Upper lobe of left lung (tissue), 6 donors: ENCODE results near the gene TEX13A. TPM values are rescaled to one million over a fixed set of nuclear protein-coding genes. Genes with fewer than 3 reads are reported as not detected.

Experiments
- ATAC-seq, 2 donors: fragments of 200-7000 bp; cut with Tn5 transposase; one replicate each; pipeline ENCODE4 v1.9.1; 2022; ENCODE audit warnings: mild to moderate bottlenecking in 2 of 2, moderate library complexity in 2 of 2; ENCODE audit not compliant: low FRiP score in 2 of 2
- DNase-seq, 2 donors: peaks; one replicate each; pipeline ENCODE4 v3.0.0-alpha.2; 2019 to 2020
- H3K27ac ChIP-seq, 4 donors: fragments of 200-600 bp; sonication (generic); one replicate each; pipeline ENCODE4 v1.5.1; 2016 to 2019
- H3K27me3 ChIP-seq, 4 donors: fragments of 200-600 bp; sonication (generic); one replicate each; pipeline ENCODE4 v1.5.1; 2017 to 2019
- H3K36me3 ChIP-seq, 4 donors: fragments of 200-600 bp; sonication (generic); one replicate each; pipeline ENCODE4 v1.5.1; 2016 to 2019
- H3K4me1 ChIP-seq, 4 donors: fragments of 200-600 bp; sonication (generic); one replicate each; pipeline ENCODE4 v1.5.1; 2018 to 2019
- H3K4me3 ChIP-seq, 4 donors: fragments of 200-600 bp; sonication (generic); one replicate each; pipeline ENCODE4 v1.5.1; 2017 to 2019; ENCODE audit warnings: mild to moderate bottlenecking in 2 of 4, moderate library complexity in 1 of 4
- H3K9me3 ChIP-seq, 4 donors: fragments of 200-600 bp; sonication (generic); one replicate each; pipeline ENCODE4 v1.5.1; 2018 to 2019
- EP300 ChIP-seq, 4 donors: sonication (generic); formaldehyde crosslinking; IDR thresholded peaks; one replicate each; pipeline ENCODE4 v1.5.1; 2017; ENCODE audit warnings: antibody characterized with exemption in 4 of 4, control low read depth in 2 of 4
- POLR2A ChIP-seq, 4 donors: fragments of 450-650 bp; IDR thresholded peaks; one replicate each; pipeline ENCODE4 v1.5.1; 2016 to 2017; ENCODE audit warnings: antibody characterized with exemption in 4 of 4, mild to moderate bottlenecking in 2 of 4
- POLR2AphosphoS5 ChIP-seq, 2 donors: sonication (generic); formaldehyde crosslinking; IDR thresholded peaks; one replicate each; pipeline ENCODE4 v1.5.1; 2017; ENCODE audit warnings: antibody characterized with exemption in 2 of 2
- WGBS, 2 donors: methylation state at CpG; one replicate each; pipeline ENCODE4 v1.1.5; 2017 to 2018; 5-methylcytosine and 5-hydroxymethylcytosine counted together
- total RNA-seq, 6 donors: library from RNA; depleted of rRNA in 4 of 6; stranded (reverse); fragments of >200 nt in 4 of 6; gene quantifications; one replicate each; pipeline versions ENCODE4 v1.1.0 to v1.2.1, GENCODE V29; 2016 to 2021
- TF ChIP-seq, protein P1 (sequence below), 6 experiments: fragments of 450-650 bp in 4 of 6; fragments of 200-600 bp in 2 of 6; sonication (generic) in 2 of 6; IDR thresholded peaks; one replicate each; pipeline ENCODE4 v1.5.1; 2016 to 2019; ENCODE audit warnings: antibody characterized with exemption in 6 of 6
- donor health status: DM: no; HTN: no; CAD: no; lungs with moderate emphysema.
- donor health status: DM: no; HTN: yes; CAD: no; lungs with severe emphysema.

TEX13A gene
- total RNA-seq, 6 donors from 2014 or later, result not detected

DNA sequence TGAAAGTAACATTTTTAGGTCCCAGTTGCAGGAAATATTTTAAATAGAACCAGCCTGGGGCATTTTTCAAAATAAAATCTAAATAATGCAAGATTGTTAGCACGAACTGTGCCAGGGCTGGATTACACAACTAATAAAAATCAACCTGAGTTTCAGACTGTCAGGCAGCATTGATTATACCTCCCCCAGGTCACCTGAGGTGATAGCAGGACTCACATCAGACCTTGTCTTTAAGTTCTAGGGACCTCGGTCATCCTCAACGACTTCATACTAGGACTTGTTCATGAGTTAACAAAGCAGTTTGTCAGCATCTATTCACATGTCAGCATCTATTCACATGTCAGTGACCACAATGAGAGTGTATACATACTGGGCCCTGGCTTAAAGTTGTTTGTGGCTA lies 8.7 kb upstream of the TEX13A start:
- TF ChIP-seq EP300 (IDR thresholded peaks at IDR 0.05) (no peak), POLR2AphosphoS5 (IDR thresholded peaks at IDR 0.05) (no peak), POLR2A (IDR thresholded peaks at IDR 0.05) (no peak)
- TF ChIP-seq, protein P1, sequence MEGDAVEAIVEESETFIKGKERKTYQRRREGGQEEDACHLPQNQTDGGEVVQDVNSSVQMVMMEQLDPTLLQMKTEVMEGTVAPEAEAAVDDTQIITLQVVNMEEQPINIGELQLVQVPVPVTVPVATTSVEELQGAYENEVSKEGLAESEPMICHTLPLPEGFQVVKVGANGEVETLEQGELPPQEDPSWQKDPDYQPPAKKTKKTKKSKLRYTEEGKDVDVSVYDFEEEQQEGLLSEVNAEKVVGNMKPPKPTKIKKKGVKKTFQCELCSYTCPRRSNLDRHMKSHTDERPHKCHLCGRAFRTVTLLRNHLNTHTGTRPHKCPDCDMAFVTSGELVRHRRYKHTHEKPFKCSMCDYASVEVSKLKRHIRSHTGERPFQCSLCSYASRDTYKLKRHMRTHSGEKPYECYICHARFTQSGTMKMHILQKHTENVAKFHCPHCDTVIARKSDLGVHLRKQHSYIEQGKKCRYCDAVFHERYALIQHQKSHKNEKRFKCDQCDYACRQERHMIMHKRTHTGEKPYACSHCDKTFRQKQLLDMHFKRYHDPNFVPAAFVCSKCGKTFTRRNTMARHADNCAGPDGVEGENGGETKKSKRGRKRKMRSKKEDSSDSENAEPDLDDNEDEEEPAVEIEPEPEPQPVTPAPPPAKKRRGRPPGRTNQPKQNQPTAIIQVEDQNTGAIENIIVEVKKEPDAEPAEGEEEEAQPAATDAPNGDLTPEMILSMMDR (IDR thresholded peaks at IDR 0.05), result no peak
- Histone ChIP-seq H3K4me3 (no peak overlapping the region), H3K9me3 (no peaks in the 10 kb centered on the region), H3K36me3 (no peaks in the 10 kb centered on the region), H3K27me3 (no peaks in the 10 kb centered on the region), H3K27ac (no peak overlapping the region), H3K4me1 (no peaks in the 10 kb centered on the region)
- 79 to 87% methylated on average over 3 of the region's 3 CpGs for WGBS, 2 donors
- ATAC-seq, result no peak
- no peak for DNase-seq

DNA sequence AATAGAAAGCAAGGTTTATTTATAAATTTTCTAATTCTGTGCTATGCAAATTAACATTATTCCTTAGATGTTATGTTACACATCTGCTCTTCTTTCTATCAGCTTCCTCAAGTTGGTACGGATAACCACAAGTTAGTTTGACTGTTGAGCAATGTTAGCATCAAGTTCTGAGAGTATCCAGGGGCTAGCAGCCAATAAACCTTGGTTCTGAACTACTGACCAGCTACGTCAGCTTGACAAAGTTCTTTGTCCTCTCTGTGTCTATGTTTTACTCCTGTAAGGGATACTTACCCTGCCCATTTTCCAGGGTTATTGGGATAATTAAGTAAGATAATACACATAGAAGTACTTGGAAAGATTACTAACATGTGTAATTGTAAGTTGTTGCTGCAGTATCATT lies 8.1 kb upstream of the TEX13A start:
- TF ChIP-seq EP300 (IDR thresholded peaks at IDR 0.05) (no peak), POLR2AphosphoS5 (IDR thresholded peaks at IDR 0.05) (no peak), POLR2A (IDR thresholded peaks at IDR 0.05) (no peak)
- TF ChIP-seq, protein P1 (IDR thresholded peaks at IDR 0.05), result no peak
- no peak for DNase-seq
- 68 to 81% methylated on average over 2 of the region's 2 CpGs for WGBS, 2 donors
- Histone ChIP-seq H3K9me3 (no peaks in the 10 kb centered on the region), H3K27me3 (no peaks in the 10 kb centered on the region), H3K27ac (no peak overlapping the region), H3K4me1 (no peaks in the 10 kb centered on the region), H3K4me3 (no peak overlapping the region), H3K36me3 (no peaks in the 10 kb centered on the region)
- ATAC-seq, result no peak

DNA sequence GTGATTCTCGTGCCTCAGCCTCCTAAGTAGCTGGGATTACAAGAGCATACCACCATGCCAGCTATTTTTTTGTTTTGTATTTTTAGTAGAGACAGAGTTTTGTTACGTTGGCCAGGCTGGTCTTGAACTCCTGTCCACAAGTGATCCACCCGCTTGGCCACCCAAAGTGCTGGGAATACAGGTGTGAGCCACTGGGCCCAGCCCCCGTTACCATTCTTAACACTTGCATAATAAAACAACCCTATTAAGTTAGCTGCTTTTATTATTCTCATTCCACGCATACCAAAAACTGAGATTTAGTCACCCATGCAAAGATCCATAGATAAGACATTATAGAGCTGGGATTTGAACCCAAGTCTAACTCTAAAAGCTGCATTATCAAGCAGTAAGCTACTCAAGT lies 6.0 kb upstream of the TEX13A start:
- 75 to 82% methylated on average over 5 of the region's 5 CpGs for WGBS, 2 donors
- DNase-seq (no peak), ATAC-seq (no peak)
- Histone ChIP-seq H3K9me3 (no peaks in the 10 kb centered on the region), H3K27me3 (no peaks in the 10 kb centered on the region), H3K4me3 (no peak overlapping the region), H3K36me3 (no peaks in the 10 kb centered on the region), H3K4me1 (no peaks in the 10 kb centered on the region), H3K27ac (no peak overlapping the region)
- TF ChIP-seq POLR2A (IDR thresholded peaks at IDR 0.05), result no peak
- no peak for TF ChIP-seq POLR2AphosphoS5 (IDR thresholded peaks at IDR 0.05)
- TF ChIP-seq EP300 (IDR thresholded peaks at IDR 0.05), result no peak
- TF ChIP-seq, protein P1 (IDR thresholded peaks at IDR 0.05), result no peak

DNA sequence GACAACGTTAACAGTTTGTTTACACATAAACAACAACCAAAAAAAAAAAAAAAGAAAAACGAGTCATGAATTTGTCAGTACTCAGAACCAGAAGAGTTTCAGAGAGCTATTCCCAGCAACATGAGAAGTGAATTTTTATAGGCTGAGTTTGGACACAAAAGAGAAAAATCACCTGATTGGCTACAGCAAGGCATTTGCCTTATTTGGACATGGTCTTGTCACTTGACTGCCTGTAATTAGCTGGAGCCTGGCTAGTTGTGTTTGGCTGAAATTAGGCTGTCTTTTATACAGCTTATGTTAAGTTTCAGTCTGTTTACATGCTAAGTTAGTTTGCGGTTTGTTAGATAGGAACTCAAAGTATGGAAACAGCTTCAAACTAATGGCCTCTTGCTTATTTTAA lies 880 bp upstream of the TEX13A start:
- H3K27ac ChIP-seq, result no peak overlapping the region
- no peaks in the 10 kb centered on the region for H3K27me3 ChIP-seq
- no peak for TF ChIP-seq POLR2A (IDR thresholded peaks at IDR 0.05)
- WGBS, 2 donors, result 65 to 86% methylated on average over 3 of the region's 3 CpGs
- ATAC-seq (no peak), DNase-seq (no peak)
- H3K4me1 ChIP-seq, result no peaks in the 10 kb centered on the region
- H3K4me3 ChIP-seq, result no peak overlapping the region
- H3K9me3 ChIP-seq, result no peaks in the 10 kb centered on the region
- H3K36me3 ChIP-seq, result no peaks in the 10 kb centered on the region

DNA sequence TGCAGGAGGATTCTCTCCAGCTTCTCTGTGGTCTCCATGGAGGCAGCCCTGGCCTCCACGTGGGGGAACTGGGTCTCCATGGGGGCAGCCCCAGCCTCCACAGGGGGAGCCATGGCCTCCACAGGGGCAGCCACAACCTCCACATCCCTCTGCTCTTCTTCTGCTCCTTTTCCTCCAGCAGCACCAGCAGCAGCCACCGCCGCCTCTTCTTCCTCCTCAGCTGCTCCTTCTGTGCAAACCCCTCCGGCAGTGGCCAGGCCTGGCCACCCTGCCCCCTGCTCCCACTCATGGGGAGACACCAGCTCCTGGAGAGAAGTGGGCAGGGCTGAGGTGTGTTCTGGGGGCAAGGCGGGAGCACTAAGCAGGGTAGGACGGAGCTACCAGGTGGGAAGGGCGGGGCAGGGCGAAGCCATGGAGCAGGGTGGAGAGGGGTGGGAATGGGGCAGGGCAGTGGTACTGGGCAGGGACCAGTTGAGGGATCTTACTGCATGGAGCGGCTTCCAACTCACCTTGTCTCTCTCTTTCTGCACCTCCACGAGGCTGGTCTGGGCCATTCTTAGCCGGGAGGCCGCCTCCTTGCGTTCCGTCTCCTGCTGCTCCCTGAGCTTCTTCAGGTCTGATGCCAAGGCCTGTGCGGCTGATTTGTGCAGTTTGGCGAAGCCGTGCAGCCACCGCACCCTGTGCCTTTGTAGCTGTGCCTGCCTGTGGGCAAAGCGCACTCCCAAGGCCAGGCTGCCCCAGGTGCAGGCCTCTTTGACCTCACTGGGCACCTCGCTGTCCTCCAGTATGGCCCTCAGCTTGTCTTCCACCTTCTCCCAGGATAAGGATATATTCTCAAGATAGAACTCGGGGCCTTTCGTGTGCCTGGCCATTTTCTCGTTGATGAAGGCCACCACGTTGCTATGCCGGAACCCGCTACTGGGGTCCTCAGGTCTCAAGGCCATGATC lies 766 bp downstream of the TEX13A start:
- peak in 1 of 2 donors; percentile 41 for DNase-seq
- Histone ChIP-seq H3K36me3 (no peaks in the 10 kb centered on the region), H3K9me3 (no peaks in the 10 kb centered on the region), H3K27ac (no peak overlapping the region), H3K27me3 (no peaks in the 10 kb centered on the region), H3K4me1 (no peaks in the 10 kb centered on the region), H3K4me3 (no peak overlapping the region)
- 89 to 100% methylated on average over 6 to 22 of the region's 26 CpGs for WGBS, 2 donors
- TF ChIP-seq, protein P1 (IDR thresholded peaks at IDR 0.05), result no peak
- no peak for TF ChIP-seq POLR2AphosphoS5 (IDR thresholded peaks at IDR 0.05)
- no peak for TF ChIP-seq EP300 (IDR thresholded peaks at IDR 0.05)
- no peak for TF ChIP-seq POLR2A (IDR thresholded peaks at IDR 0.05)
- peak in 1 of 2 donors; percentile 46 for ATAC-seq
